ENCODE results near the gene PRSS36. TPM values are rescaled to one million over a fixed set of nuclear protein-coding genes. Genes with fewer than 3 reads are reported as not detected.

PRSS36 gene
- total and polyA plus RNA-seq, 9 of the 15 experiments (the other 6 are each of a cell fraction or from before 2014, with no cell fraction given), result 0.09 to 1.2 (median 0.54) TPM; not detected in 2

DNA sequence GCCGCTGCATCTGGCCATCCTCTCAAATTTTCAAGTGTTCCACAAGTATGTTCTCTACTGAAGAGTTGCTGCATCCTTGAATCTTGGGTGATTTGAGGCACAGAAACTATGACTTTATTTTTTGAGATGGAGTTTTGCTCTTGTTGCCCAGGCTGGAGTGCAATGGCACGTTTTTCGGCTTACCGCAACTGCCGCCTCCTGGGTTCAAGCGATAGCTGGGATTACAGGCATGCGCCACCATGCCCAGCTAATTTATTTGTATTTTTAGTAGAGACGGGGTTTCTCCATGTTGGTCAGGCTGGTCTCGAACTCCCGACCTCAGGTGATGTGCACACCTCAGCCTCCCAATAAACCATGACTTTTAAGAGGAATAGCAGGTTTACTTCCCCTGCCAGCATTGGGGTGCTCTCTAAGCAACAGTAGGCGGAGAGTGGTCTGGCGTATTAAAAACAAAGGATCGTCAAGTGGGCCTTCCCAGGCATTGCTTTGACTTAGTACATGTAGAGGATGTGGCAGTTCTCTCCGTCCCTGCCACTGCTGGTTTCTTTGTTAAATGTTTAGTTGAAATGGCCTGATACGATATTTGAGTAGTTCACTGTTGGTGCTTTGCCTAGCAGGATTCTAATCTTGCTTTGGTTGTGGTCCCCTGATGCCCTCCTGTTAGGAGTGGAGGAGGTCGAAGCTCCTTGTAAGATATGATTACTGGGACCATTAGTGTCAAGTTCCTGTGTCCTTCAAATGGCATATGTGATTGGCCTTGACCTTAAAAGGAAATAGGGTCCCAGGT is 43.2 kb upstream of the PRSS36 start (continued):
- no peak for TF ChIP-seq NCOA1 (IDR thresholded peaks at IDR 0.05; ENCODE audit: low read depth)
- TF ChIP-seq ZBTB8A (IDR thresholded peaks at IDR 0.05; ENCODE audit: partially characterized antibody), result no peak
- TF ChIP-seq PRPF4 (IDR thresholded peaks at IDR 0.05; ENCODE audit: insufficient read depth, low read depth, low read length, poor library complexity, severe bottlenecking), result no peak

DNA sequence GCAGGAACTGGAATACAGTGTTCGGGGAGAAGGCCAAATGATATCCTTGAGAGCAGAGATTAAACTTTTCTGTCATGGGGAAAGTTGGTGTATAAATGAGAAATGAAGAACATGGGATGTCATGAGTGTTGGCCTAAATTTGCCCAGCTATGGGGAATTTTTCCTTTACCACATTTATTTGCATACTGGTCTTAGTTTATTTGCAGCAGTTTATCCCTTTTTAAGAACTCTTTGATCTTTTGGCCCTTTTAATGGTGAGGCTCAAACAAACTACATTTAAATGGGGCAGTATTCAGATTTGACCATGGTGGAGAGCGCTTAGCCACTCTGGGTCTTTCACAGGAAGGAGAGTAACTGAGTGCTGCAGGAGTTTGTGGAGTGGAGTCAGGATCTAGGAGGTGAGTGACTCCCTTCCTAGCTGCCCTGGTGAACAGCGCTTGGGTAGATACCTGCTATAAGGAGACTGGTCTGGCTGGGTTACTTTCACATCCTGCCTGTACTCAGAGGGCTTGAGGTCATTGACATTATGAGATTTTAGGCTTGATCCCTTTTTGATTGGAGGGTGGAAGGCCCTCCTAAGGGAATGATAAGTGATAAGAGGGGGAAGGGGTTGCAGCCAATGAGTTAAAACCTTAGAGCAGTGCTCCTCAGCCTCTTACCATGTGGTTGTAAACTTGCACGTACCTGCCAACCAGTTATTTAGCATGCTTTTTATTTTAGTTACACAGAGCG is 42.0 kb upstream of the PRSS36 start:
- ChIA-PET POLR2A (interaction anchor here (0.6 to 8.2 kb wide), 12 partner anchors 8 to 239 kb away, joined by 3 to 63 read pairs (median 4); partner anchors contain the start of genes FUS and PYCARD), CTCF (ENCODE audit: low intra/inter-chr PET ratio) (no interaction called here)
- FAIRE-seq (no peak), ATAC-seq (peak; percentile 1; the same call in 2 of the 3 replicates), DNase-seq (ENCODE audit: extremely low read depth in 1 of 4, low spot score in 3 of 4) (peak in 1 of 4 experiments; percentile 16)
- Histone ChIP-seq H3K9me3 (replicated peaks; ENCODE audit: control insufficient read depth, insufficient read depth, low read depth, low read length) (no peaks in the 10 kb centered on the region), H3K9ac (ENCODE audit: insufficient read depth in 1 of 2, low read depth in 2 of 2, low read length in 2 of 2) (no peak overlapping the region), H3K27me3 (ENCODE audit: control insufficient read depth in 2 of 2, insufficient read depth in 2 of 2, low read length in 2 of 2) (no peaks in the 10 kb centered on the region), H2AFZ (ENCODE audit: low read depth, low read length) (no peak overlapping the region), H3K36me3 (ENCODE audit: control insufficient read depth, insufficient read depth, low read length) (peaks cover 95% of the 10 kb centered on the region), H3K4me3 (no peak overlapping the region), H3K27ac (ENCODE audit: extremely low read depth, low read depth, low read length) (no peak overlapping the region), H3K4me2 (ENCODE audit: insufficient read depth, low read length) (no peak overlapping the region), H3K9me1 (ENCODE audit: control insufficient read depth, insufficient read depth, low read length) (peaks cover 2% of the 10 kb centered on the region), H3K4me1 (replicated peaks in 1 of 2; ENCODE audit: control insufficient read depth in 2 of 2, insufficient read depth in 2 of 2, low read length in 2 of 2) (peaks cover 0 to 4% of the 10 kb centered on the region in 2 experiments; a peak in 2 of 5 replicates), H4K20me1 (replicated peaks; ENCODE audit: control insufficient read depth, insufficient read depth, low read length) (peaks cover 8% of the 10 kb centered on the region), H3K79me2 (ENCODE audit: control insufficient read depth, insufficient read depth, low read length) (peaks cover 35% of the 10 kb centered on the region)
- BruUV-seq (replicated peaks), result no TSS peak
- in situ Hi-C loops (cut with MboI) (no loop called here), intact Hi-C loops (cut with micrococcal nuclease) (no loop called here)
- TF ChIP-seq SUPT5H (IDR thresholded peaks at IDR 0.05) (0 out of 2 replicates have a peak, but pooled peaks have one; percentile 43), POLR2A (conservative IDR thresholded peaks at IDR 0.05) (peak; percentile 56), ZNF184 (CRISPR knock-in tag; IDR thresholded peaks at IDR 0.05) (no peak), POLR2AphosphoS5 (IDR thresholded peaks at IDR 0.05; ENCODE audit: control insufficient read depth, insufficient read depth, low read depth, low read length) (peak; percentile 54), RBFOX2 (IDR thresholded peaks at IDR 0.05; ENCODE audit: low read depth, low read length) (0 out of 2 replicates have a peak, but pooled peaks have one; percentile 31), NUFIP1 (IDR thresholded peaks at IDR 0.05; ENCODE audit: partially characterized antibody) (no peak), ZKSCAN3 (CRISPR knock-in tag; IDR thresholded peaks at IDR 0.05) (no peak), POLR2B (IDR thresholded peaks at IDR 0.05; ENCODE audit: low read depth, partially characterized antibody) (peak; percentile 57), GTF2E2 (tag; IDR thresholded peaks at IDR 0.05) (no peak)
- WGBS (ENCODE audit: insufficient coverage, low coverage, missing lambda C conversion rate), result 90% methylated on average over 5 of the region's 5 CpGs

Data from K562 (cell line).